Activated CD4-positive, alpha-beta memory T cell treated with anti-CD3 and anti-CD28 coated beads for 36 hours (primary cell): ENCODE data around the gene PRR19. TPM values are rescaled to one million over a fixed set of nuclear protein-coding genes. Genes with fewer than 3 reads are reported as not detected.
A peak's percentile ranks its signal among the peaks of the same experiment; 100 is the strongest.

Source experiments
- CTCF ChIA-PET: fragments of 350-600 bp; sonication (Branson Sonifier 250); formaldehyde crosslinking; loops from one replicate; lab custom pipeline; 2021; ENCODE audit warnings: antibody characterized with exemption, inconsistent platforms; lab: Charles Lee
- POLR2A ChIA-PET: fragments of 350-600 bp; sonication (Branson Sonifier 250); formaldehyde crosslinking; loops from one replicate; lab custom pipeline; 2021; ENCODE audit warnings: antibody characterized with exemption; lab: Charles Lee
- DNase-seq: peaks from one replicate; pipeline ENCODE4 v3.0.0-alpha.2; 2020
- H3K27ac Mint-ChIP-seq: one replicate; pipeline ENCODE4 v1.8.0; 2021; ENCODE audit warnings: mixed read lengths
- H3K27me3 Mint-ChIP-seq: one replicate; pipeline ENCODE4 v1.8.0; 2021; ENCODE audit warnings: mixed read lengths
- H3K36me3 Mint-ChIP-seq: one replicate; pipeline ENCODE4 v1.8.0; 2021; ENCODE audit warnings: mixed read lengths
- H3K4me1 Mint-ChIP-seq: one replicate; pipeline ENCODE4 v1.8.0; 2021; ENCODE audit warnings: low read depth, mixed read lengths
- H3K4me3 Mint-ChIP-seq: one replicate; pipeline ENCODE4 v1.8.0; 2021; ENCODE audit warnings: mild to moderate bottlenecking, mixed read lengths
- H3K9me3 Mint-ChIP-seq: one replicate; pipeline ENCODE4 v1.8.0; 2021; ENCODE audit warnings: mixed read lengths
- intact Hi-C: fragments of 100-400 bp; cut with micrococcal nuclease; formaldehyde crosslinking; loops from one replicate; pipeline ENCODE4 v1.15.1; 2023
- total RNA-seq, 2 experiments: library from RNA; stranded (reverse); gene quantifications; one replicate each; pipeline ENCODE4 v1.2.3, GENCODE V29; 2021

Gene PRR19
- total RNA-seq, 2 experiments from 2014 or later = 0.61 to 0.81 TPM

GRCh38 chr19:42290523-42291434 is 11.2 kb upstream of the PRR19 start:
- peaks cover 15% of the 10 kb centered on the region for H3K36me3 Mint-ChIP-seq
- intact Hi-C loops = no loop called here
- peaks cover 11% of the 10 kb centered on the region for H3K4me1 Mint-ChIP-seq
- ChIA-PET CTCF (no interaction called here), POLR2A (no interaction called here)
- H3K4me3 Mint-ChIP-seq = no peak overlapping the region
- H3K27me3 Mint-ChIP-seq = no peaks in the 10 kb centered on the region
- peak; percentile 59 for DNase-seq
- no peaks in the 10 kb centered on the region for H3K9me3 Mint-ChIP-seq
- no peak overlapping the region for H3K27ac Mint-ChIP-seq

DNA sequence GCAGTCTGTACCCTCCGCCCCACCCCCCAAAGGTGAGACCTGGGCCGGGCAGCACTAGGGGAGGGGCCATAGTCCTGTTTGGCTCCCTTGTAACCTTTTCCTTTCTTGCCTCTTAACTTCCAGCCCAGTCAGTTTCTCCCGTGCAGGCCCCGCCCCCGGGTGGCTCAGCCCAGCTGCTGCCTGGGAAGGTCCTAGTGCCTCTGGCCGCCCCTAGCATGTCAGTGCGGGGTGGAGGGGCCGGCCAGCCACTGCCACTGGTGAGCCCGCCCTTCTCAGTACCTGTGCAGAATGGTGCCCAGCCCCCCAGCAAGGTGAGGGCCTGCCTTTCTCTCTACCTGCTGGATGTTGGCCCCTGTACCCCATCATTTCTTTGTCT is 10.5 kb upstream of the PRR19 start:
- H3K9me3 Mint-ChIP-seq = no peaks in the 10 kb centered on the region
- H3K36me3 Mint-ChIP-seq = peaks cover 15% of the 10 kb centered on the region
- no peak overlapping the region for H3K4me3 Mint-ChIP-seq
- ChIA-PET POLR2A (no interaction called here), CTCF (no interaction called here)
- intact Hi-C loops = no loop called here
- H3K27ac Mint-ChIP-seq = no peak overlapping the region
- no peaks in the 10 kb centered on the region for H3K27me3 Mint-ChIP-seq
- no peak for DNase-seq
- H3K4me1 Mint-ChIP-seq = peaks cover 9% of the 10 kb centered on the region

GRCh38 chr19:42292042-42292960 is 9.6 kb upstream of the PRR19 start:
- no peak for DNase-seq
- no peak overlapping the region for H3K27ac Mint-ChIP-seq
- peaks cover 9% of the 10 kb centered on the region for H3K4me1 Mint-ChIP-seq
- intact Hi-C loops = no loop called here
- H3K27me3 Mint-ChIP-seq = no peaks in the 10 kb centered on the region
- ChIA-PET POLR2A (no interaction called here), CTCF (no interaction called here)
- H3K36me3 Mint-ChIP-seq = peaks cover 15% of the 10 kb centered on the region
- no peak overlapping the region for H3K4me3 Mint-ChIP-seq
- no peaks in the 10 kb centered on the region for H3K9me3 Mint-ChIP-seq

GRCh38 chr19:42292963-42293362 is 9.0 kb upstream of the PRR19 start:
- no peaks in the 10 kb centered on the region for H3K9me3 Mint-ChIP-seq
- ChIA-PET POLR2A (no interaction called here), CTCF (no interaction called here)
- no peaks in the 10 kb centered on the region for H3K27me3 Mint-ChIP-seq
- DNase-seq = no peak
- peaks cover 12% of the 10 kb centered on the region for H3K36me3 Mint-ChIP-seq
- no peak overlapping the region for H3K27ac Mint-ChIP-seq
- intact Hi-C loops = no loop called here
- H3K4me1 Mint-ChIP-seq = peaks cover 9% of the 10 kb centered on the region
- H3K4me3 Mint-ChIP-seq = no peak overlapping the region

DNA sequence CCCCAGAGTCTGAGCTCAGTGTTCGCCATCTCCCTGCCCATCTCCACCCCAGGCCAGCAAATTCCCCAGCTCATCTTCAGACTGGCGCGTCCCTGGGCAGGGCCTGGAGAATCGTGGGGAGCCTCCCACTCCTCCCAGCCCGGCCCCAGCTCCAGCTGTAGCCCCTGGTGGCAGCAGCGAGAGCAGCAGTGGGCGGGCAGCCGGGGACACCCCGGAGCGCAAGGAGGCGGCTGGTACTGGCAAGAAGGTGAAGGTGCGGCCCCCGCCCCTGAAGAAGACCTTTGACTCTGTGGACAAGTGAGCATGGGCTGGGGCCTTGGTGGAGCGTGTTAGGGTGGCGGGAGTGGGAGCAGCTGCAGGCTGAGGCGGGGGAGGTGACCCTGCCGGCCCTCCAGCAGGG is 8.4 kb upstream of the PRR19 start:
- Mint-ChIP-seq H3K27ac (no peak overlapping the region), H3K9me3 (no peaks in the 10 kb centered on the region), H3K36me3 (peaks cover 12% of the 10 kb centered on the region), H3K27me3 (no peaks in the 10 kb centered on the region), H3K4me1 (peaks cover 9% of the 10 kb centered on the region), H3K4me3 (no peak overlapping the region)
- DNase-seq = no peak
- POLR2A ChIA-PET = no interaction called here
- CTCF ChIA-PET = interaction anchor here (0.6 to 1.3 kb wide), 2 partner anchors 47 to 179 kb away, joined by 3 read pairs; no protein-coding TSS in a partner anchor
- intact Hi-C loops = no loop called here

GRCh38 chr19:42293948-42294347 is 8.0 kb upstream of the PRR19 start:
- intact Hi-C loops = no loop called here
- H3K27ac Mint-ChIP-seq = no peak overlapping the region
- H3K36me3 Mint-ChIP-seq = peaks cover 12% of the 10 kb centered on the region
- DNase-seq = no peak
- no peak overlapping the region for H3K4me3 Mint-ChIP-seq
- H3K27me3 Mint-ChIP-seq = no peaks in the 10 kb centered on the region
- ChIA-PET CTCF (interaction anchor here (0.6 to 1.3 kb wide), 2 partner anchors 47 to 179 kb away, joined by 3 read pairs; no protein-coding TSS in a partner anchor), POLR2A (no interaction called here)
- H3K9me3 Mint-ChIP-seq = no peaks in the 10 kb centered on the region
- H3K4me1 Mint-ChIP-seq = peaks cover 9% of the 10 kb centered on the region

GRCh38 chr19:42294471-42295137 is 7.3 kb upstream of the PRR19 start:
- DNase-seq = no peak
- H3K27me3 Mint-ChIP-seq = no peaks in the 10 kb centered on the region
- no peak overlapping the region for H3K4me3 Mint-ChIP-seq
- intact Hi-C loops = no loop called here
- ChIA-PET CTCF (interaction anchor here (0.8 to 2.2 kb wide), 8 partner anchors 9 to 169 kb away, joined by 3 to 12 read pairs (median 4); partner anchors contain the start of gene POU2F2), POLR2A (no interaction called here)
- H3K9me3 Mint-ChIP-seq = no peaks in the 10 kb centered on the region
- no peak overlapping the region for H3K27ac Mint-ChIP-seq
- H3K36me3 Mint-ChIP-seq = peaks cover 12% of the 10 kb centered on the region
- peaks cover 9% of the 10 kb centered on the region for H3K4me1 Mint-ChIP-seq

GRCh38 chr19:42295342-42295741 is 6.6 kb upstream of the PRR19 start:
- no peak overlapping the region for H3K27ac Mint-ChIP-seq
- POLR2A ChIA-PET = no interaction called here

DNA sequence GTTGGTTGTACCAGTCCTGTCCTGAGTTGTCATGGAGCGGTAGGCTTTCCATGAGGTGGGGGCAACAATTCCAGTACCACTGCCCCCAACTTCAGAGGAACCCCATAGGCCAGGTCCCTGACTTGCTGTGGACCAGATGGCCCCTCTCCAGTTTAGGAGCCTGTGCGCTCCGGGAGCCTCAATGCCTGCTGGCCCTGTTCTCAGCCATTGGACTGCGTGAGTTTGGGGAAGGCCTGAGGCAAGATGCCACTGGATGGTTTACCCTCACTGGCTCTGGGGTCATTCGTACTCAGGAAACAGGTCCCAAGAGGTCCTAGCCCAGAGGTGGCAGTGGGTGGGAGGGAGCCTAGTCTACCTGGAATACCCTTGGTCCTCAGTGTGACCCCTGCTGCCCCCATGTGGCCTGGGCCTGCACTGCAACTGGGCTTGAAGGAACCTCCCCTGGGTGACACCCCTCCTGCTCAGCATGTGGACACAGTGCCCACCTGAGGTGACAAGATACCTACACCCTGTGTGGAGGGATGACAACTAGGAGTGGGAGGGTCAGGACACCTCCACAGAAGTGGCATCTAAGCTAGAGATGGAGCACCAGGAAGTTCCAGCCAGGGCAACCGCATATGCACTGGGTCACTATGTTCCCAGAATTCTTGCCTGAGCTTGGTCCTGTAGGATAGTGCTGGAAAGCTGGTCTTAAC is 6.0 kb upstream of the PRR19 start:
- CTCF ChIA-PET = interaction anchor here (0.6 to 2.2 kb wide), 24 partner anchors 8 to 187 kb away, joined by 3 to 12 read pairs (median 4); partner anchors contain the start of genes GSK3A and POU2F2
- Mint-ChIP-seq H3K9me3 (no peaks in the 10 kb centered on the region), H3K36me3 (peaks cover 8% of the 10 kb centered on the region), H3K4me3 (no peak overlapping the region), H3K27ac (peak overlapping the region; percentile 28), H3K27me3 (no peaks in the 10 kb centered on the region), H3K4me1 (peaks cover 9% of the 10 kb centered on the region)
- DNase-seq = peak; percentile 92
- POLR2A ChIA-PET = no interaction called here
- intact Hi-C loops = loop anchor here (1.0 kb wide), 1 partner anchor 164 kb away; the partner anchor contains the start of gene POU2F2

More at GRCh38 chr19:42295342-42295741, 6.6 kb upstream of the PRR19 start:
- Mint-ChIP-seq H3K36me3 (peaks cover 8% of the 10 kb centered on the region), H3K4me1 (peaks cover 9% of the 10 kb centered on the region), H3K4me3 (no peak overlapping the region), H3K9me3 (no peaks in the 10 kb centered on the region), H3K27me3 (no peaks in the 10 kb centered on the region)
- CTCF ChIA-PET = interaction anchor here (0.8 to 2.2 kb wide), 9 partner anchors 10 to 170 kb away, joined by 3 to 12 read pairs (median 4); partner anchors contain the start of gene POU2F2
- DNase-seq = no peak
- intact Hi-C loops = no loop called here

GRCh38 chr19:42297039-42297438 is 4.9 kb upstream of the PRR19 start:
- DNase-seq = no peak
- Mint-ChIP-seq H3K27me3 (no peaks in the 10 kb centered on the region), H3K36me3 (peaks cover 6% of the 10 kb centered on the region), H3K4me1 (peaks cover 14% of the 10 kb centered on the region), H3K27ac (no peak overlapping the region), H3K4me3 (no peak overlapping the region), H3K9me3 (no peaks in the 10 kb centered on the region)
- intact Hi-C loops = no loop called here
- CTCF ChIA-PET = interaction anchor here (0.8 to 1.8 kb wide), 14 partner anchors 8 to 188 kb away, joined by 3 to 10 read pairs (median 4); partner anchors contain the start of gene GSK3A
- POLR2A ChIA-PET = no interaction called here

GRCh38 chr19:42303101-42303464 is 1.2 kb downstream of the PRR19 start:
- Mint-ChIP-seq H3K4me3 (peak overlapping the region; percentile 86), H3K27me3 (no peaks in the 10 kb centered on the region), H3K27ac (peak overlapping the region; percentile 85), H3K9me3 (no peaks in the 10 kb centered on the region), H3K4me1 (peaks cover 25% of the 10 kb centered on the region), H3K36me3 (no peaks in the 10 kb centered on the region)
- intact Hi-C loops = loop anchor here (5.0 kb wide), 1 partner anchor 119 kb away; no protein-coding TSS in a partner anchor
- POLR2A ChIA-PET = interaction anchor here (1.0 to 1.3 kb wide), 3 partner anchors 12 to 171 kb away, joined by 3 to 4 read pairs (median 4); partner anchors contain the start of gene POU2F2
- CTCF ChIA-PET = interaction anchor here (0.7 to 1.3 kb wide), 4 partner anchors 61 to 171 kb away, joined by 3 to 7 read pairs (median 4); partner anchors contain the start of genes GSK3A and POU2F2
- no peak for DNase-seq
